HCT116 (cell line): ENCODE results near the gene GTF2H4.

Source experiments
- CEBPB ChIP-seq: IDR thresholded peaks from 2 replicates; pipeline ENCODE4 v1.6.1; 2012; ENCODE audit warnings: low read depth
- EGR1 ChIP-seq: IDR thresholded peaks from 2 replicates; pipeline ENCODE4 v1.6.1; 2012; ENCODE audit warnings: low read depth
- EZH2 ChIP-seq: fragments of 200-600 bp; sonication (generic); IDR thresholded peaks from 2 replicates; pipeline ENCODE4 v1.6.1; 2017; ENCODE audit warnings: antibody characterized with exemption, mixed run types
- POLR2A ChIP-seq: IDR thresholded peaks from 2 replicates; pipeline ENCODE4 v1.7.0; 2011; ENCODE audit warnings: borderline replicate concordance; ENCODE audit not compliant: insufficient read depth, insufficient read length; ENCODE audit errors: extremely low read depth
- POLR2AphosphoS5 ChIP-seq: IDR thresholded peaks from 2 replicates; pipeline ENCODE4 v1.6.1; 2011; ENCODE audit warnings: mild to moderate bottlenecking, low read depth, low read length, moderate library complexity
- RAD21 ChIP-seq: IDR thresholded peaks from 2 replicates; pipeline ENCODE4 v1.6.1; 2012; ENCODE audit warnings: low read depth, mild to moderate bottlenecking
- YY1 ChIP-seq: IDR thresholded peaks from 2 replicates; pipeline ENCODE4 v1.6.1; 2011; ENCODE audit warnings: low read length, low read depth, moderate library complexity, mild to moderate bottlenecking; ENCODE audit not compliant: insufficient replicate concordance; ENCODE audit errors: extremely low read depth
- ZFX ChIP-seq: fragments of 450-650 bp; IDR thresholded peaks from 2 replicates; pipeline ENCODE4 v1.6.1; 2017
- ZNF274 ChIP-seq: fragments of 200-500 bp; sonication (Bioruptor generic); IDR thresholded peaks from 2 replicates; pipeline ENCODE4 v1.6.1; 2014; ENCODE audit warnings: mild to moderate bottlenecking, low read depth, low read length, inconsistent platforms
- TF ChIP-seq, protein P1 (sequence below), 3 experiments: fragments of 200-600 bp in 1 of 3; sonication (generic) in 1 of 3; IDR thresholded peaks in 2 of 3; conservative IDR thresholded peaks in 1 of 3; 2 replicates each; pipeline ENCODE4 v1.5.1; 2012 to 2017; ENCODE audit warnings: low read depth in 2 of 3, low read length in 2 of 3, antibody characterized with exemption in 1 of 3, borderline replicate concordance in 1 of 3, control low read depth in 1 of 3, mild to moderate bottlenecking in 1 of 3, mixed read lengths in 1 of 3, mixed run types in 1 of 3, moderate library complexity in 1 of 3; ENCODE audit not compliant: insufficient read depth in 1 of 3
- TF ChIP-seq, protein P2 (sequence below): IDR thresholded peaks from 2 replicates; pipeline ENCODE4 v1.6.1; 2012

DNA sequence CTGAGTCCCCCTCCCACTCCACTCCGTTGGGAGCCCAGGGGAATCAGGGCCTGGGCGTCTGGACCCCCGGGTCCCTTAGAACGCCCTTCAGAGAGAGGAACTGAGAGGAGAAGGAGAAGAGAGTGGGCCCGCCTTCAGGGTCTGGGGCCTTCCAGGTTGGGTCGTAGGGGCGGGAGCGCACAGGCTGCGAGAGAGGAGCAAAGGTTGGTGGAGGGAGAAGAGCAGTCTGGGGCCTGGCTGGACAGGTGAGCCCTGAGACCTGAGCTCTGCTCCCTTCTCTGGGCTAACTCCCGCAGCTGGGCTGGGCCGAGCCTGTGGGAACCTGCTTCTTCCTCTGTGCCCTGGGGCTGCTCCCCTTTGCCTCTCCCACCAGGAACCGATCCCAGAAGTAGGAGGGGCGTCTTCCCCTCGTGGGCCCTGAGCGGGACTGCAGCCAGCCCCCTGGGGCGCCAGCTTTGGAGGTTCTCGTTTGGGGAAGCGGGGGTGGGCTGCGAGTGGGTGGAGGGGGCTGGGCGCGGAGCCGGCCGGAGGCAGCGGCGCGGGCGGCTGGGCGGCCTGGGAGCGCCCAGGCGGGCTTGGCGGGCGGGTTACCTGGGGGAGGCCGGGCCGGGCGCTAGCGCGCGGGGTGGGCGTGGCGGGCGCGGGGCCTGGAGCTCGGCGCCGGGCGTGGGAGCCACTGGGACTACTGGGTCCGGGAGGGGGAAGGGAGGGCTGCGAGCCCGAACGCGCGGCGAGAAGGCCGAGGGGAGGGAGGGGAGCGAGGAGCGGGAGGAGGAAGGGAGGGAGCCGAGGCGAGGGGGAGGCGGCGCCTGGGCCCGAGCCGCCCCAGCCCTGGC is 24.1 kb upstream of the GTF2H4 start, which contains the start of gene DDR1:
- TF ChIP-seq, protein P1, sequence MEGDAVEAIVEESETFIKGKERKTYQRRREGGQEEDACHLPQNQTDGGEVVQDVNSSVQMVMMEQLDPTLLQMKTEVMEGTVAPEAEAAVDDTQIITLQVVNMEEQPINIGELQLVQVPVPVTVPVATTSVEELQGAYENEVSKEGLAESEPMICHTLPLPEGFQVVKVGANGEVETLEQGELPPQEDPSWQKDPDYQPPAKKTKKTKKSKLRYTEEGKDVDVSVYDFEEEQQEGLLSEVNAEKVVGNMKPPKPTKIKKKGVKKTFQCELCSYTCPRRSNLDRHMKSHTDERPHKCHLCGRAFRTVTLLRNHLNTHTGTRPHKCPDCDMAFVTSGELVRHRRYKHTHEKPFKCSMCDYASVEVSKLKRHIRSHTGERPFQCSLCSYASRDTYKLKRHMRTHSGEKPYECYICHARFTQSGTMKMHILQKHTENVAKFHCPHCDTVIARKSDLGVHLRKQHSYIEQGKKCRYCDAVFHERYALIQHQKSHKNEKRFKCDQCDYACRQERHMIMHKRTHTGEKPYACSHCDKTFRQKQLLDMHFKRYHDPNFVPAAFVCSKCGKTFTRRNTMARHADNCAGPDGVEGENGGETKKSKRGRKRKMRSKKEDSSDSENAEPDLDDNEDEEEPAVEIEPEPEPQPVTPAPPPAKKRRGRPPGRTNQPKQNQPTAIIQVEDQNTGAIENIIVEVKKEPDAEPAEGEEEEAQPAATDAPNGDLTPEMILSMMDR (IDR thresholded peaks at IDR 0.05 in 2 of 3, conservative IDR thresholded peaks at IDR 0.05 in 1 of 3; ENCODE audit: borderline replicate concordance in 1 of 3, insufficient read depth in 1 of 3, low read depth in 2 of 3, low read length in 2 of 3) = no peak
- TF ChIP-seq CEBPB (no peak), EZH2 (no peak), ZFX (0 out of 2 replicates have a peak, but pooled peaks have one; percentile 36), ZNF274 (no peak), POLR2A (no peak), RAD21 (no peak), POLR2AphosphoS5 (no peak), EGR1 (no peak), YY1 (no peak)
- TF ChIP-seq, protein P2, sequence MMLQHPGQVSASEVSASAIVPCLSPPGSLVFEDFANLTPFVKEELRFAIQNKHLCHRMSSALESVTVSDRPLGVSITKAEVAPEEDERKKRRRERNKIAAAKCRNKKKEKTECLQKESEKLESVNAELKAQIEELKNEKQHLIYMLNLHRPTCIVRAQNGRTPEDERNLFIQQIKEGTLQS = no peak
